Prostate gland (tissue), 2 donors: ENCODE data around the gene KLHL29.

Experiments
- CTCF ChIP-seq, 4 experiments: fragments of 200-600 bp in 2 of 4; fragments of 450-650 bp in 2 of 4; sonication (generic) in 2 of 4; IDR thresholded peaks; 1 replicate in 3 of 4; 2 replicates in 1 of 4; pipeline ENCODE4 v1.5.1; 2016 to 2019; ENCODE audit warnings: antibody characterized with exemption in 4 of 4, mild to moderate bottlenecking in 2 of 4, moderate library complexity in 2 of 4
- POLR2AphosphoS5 ChIP-seq: sonication (generic); formaldehyde crosslinking; IDR thresholded peaks from one replicate; pipeline ENCODE4 v1.6.1; 2017; ENCODE audit warnings: antibody characterized with exemption

- no peak for TF ChIP-seq POLR2AphosphoS5
- TF ChIP-seq CTCF (IDR thresholded peaks at IDR 0.05): no peak
Observed at GRCh38 chr2:23482188-23482587, 97.2 kb downstream of the KLHL29 start.
